ENCODE data around the gene TNFSF12. TPM values are rescaled to one million over a fixed set of nuclear protein-coding genes. Genes with fewer than 3 reads are reported as not detected.

TNFSF12 gene
- polyA plus RNA-seq, 2 of the 4 experiments (the other 2 are of a cell fraction) = 9.9 to 11.9 TPM

- no peak overlapping the region for H3K4me3 ChIP-seq
- TF ChIP-seq HEYL (CRISPR knock-in tag; IDR thresholded peaks at IDR 0.05) = no peak
- TF ChIP-seq, protein P1, sequence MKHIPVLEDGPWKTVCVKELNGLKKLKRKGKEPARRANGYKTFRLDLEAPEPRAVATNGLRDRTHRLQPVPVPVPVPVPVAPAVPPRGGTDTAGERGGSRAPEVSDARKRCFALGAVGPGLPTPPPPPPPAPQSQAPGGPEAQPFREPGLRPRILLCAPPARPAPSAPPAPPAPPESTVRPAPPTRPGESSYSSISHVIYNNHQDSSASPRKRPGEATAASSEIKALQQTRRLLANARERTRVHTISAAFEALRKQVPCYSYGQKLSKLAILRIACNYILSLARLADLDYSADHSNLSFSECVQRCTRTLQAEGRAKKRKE (CRISPR knock-in tag; IDR thresholded peaks at IDR 0.05; ENCODE audit: low read depth) = no peak
- TF ChIP-seq BHLHE40 (IDR thresholded peaks at IDR 0.05; ENCODE audit: low read depth, low read length) = no peak
- no peak for TF ChIP-seq PBX3 (IDR thresholded peaks at IDR 0.05)
- TF ChIP-seq RAD21 (conservative IDR thresholded peaks at IDR 0.05 in 1 of 2, IDR thresholded peaks at IDR 0.05 in 1 of 2) = no peak
- TF ChIP-seq, protein P2, sequence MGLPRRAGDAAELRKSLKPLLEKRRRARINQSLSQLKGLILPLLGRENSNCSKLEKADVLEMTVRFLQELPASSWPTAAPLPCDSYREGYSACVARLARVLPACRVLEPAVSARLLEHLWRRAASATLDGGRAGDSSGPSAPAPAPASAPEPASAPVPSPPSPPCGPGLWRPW (IDR thresholded peaks at IDR 0.05) = no peak
- TF ChIP-seq HOXB5 (CRISPR knock-in tag; IDR thresholded peaks at IDR 0.05) = no peak
- TF ChIP-seq, protein P3, sequence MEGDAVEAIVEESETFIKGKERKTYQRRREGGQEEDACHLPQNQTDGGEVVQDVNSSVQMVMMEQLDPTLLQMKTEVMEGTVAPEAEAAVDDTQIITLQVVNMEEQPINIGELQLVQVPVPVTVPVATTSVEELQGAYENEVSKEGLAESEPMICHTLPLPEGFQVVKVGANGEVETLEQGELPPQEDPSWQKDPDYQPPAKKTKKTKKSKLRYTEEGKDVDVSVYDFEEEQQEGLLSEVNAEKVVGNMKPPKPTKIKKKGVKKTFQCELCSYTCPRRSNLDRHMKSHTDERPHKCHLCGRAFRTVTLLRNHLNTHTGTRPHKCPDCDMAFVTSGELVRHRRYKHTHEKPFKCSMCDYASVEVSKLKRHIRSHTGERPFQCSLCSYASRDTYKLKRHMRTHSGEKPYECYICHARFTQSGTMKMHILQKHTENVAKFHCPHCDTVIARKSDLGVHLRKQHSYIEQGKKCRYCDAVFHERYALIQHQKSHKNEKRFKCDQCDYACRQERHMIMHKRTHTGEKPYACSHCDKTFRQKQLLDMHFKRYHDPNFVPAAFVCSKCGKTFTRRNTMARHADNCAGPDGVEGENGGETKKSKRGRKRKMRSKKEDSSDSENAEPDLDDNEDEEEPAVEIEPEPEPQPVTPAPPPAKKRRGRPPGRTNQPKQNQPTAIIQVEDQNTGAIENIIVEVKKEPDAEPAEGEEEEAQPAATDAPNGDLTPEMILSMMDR (IDR thresholded peaks at IDR 0.05) = no peak
- TF ChIP-seq, protein P4, sequence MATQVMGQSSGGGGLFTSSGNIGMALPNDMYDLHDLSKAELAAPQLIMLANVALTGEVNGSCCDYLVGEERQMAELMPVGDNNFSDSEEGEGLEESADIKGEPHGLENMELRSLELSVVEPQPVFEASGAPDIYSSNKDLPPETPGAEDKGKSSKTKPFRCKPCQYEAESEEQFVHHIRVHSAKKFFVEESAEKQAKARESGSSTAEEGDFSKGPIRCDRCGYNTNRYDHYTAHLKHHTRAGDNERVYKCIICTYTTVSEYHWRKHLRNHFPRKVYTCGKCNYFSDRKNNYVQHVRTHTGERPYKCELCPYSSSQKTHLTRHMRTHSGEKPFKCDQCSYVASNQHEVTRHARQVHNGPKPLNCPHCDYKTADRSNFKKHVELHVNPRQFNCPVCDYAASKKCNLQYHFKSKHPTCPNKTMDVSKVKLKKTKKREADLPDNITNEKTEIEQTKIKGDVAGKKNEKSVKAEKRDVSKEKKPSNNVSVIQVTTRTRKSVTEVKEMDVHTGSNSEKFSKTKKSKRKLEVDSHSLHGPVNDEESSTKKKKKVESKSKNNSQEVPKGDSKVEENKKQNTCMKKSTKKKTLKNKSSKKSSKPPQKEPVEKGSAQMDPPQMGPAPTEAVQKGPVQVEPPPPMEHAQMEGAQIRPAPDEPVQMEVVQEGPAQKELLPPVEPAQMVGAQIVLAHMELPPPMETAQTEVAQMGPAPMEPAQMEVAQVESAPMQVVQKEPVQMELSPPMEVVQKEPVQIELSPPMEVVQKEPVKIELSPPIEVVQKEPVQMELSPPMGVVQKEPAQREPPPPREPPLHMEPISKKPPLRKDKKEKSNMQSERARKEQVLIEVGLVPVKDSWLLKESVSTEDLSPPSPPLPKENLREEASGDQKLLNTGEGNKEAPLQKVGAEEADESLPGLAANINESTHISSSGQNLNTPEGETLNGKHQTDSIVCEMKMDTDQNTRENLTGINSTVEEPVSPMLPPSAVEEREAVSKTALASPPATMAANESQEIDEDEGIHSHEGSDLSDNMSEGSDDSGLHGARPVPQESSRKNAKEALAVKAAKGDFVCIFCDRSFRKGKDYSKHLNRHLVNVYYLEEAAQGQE (IDR thresholded peaks at IDR 0.05) = no peak
- no peak for TF ChIP-seq EHMT2 (IDR thresholded peaks at IDR 0.05; ENCODE audit: low read depth)
- no peak for TF ChIP-seq USF2 (IDR thresholded peaks at IDR 0.05)
- no peak for TF ChIP-seq HOXA7 (CRISPR knock-in tag; IDR thresholded peaks at IDR 0.05)
- H3K4me1 ChIP-seq = no peaks in the 10 kb centered on the region
- H3K27ac ChIP-seq = no peak overlapping the region
- H3K9me3 ChIP-seq = no peaks in the 10 kb centered on the region
- DNase-seq (ENCODE audit: low read depth in 1 of 2, low spot score in 1 of 2) (no peak), FAIRE-seq (no peak), ATAC-seq (no peak; a peak in 1 of 6 replicates)
- H3K4me2 ChIP-seq = no peak overlapping the region
- WGBS (ENCODE audit: missing lambda C conversion rate) = 78% methylated on average over 17 of the region's 17 CpGs
- POLR2A ChIA-PET = interaction anchor here (1.5 kb wide), 1 partner anchor 30 kb away, joined by 13 read pairs; the partner anchor contains the start of gene POLR2A
- CTCF ChIA-PET = interaction anchor here (0.8 to 9.8 kb wide), 38 partner anchors 7 to 233 kb away, joined by 3 to 232 read pairs (median 5); partner anchors contain the start of genes POLR2A, SENP3, SLC2A4 and SPEM1
Measured at GRCh38 chr17:7513850-7514419, 34.9 kb upstream of the TNFSF12 start.

- ChIA-PET POLR2A (interaction anchor here (1.0 to 1.8 kb wide), 2 partner anchors 9 to 45 kb away, joined by 3 to 5 read pairs; no protein-coding TSS in a partner anchor), CTCF (interaction anchor here (0.6 to 9.8 kb wide), 21 partner anchors 8 to 198 kb away, joined by 3 to 232 read pairs (median 15); partner anchors contain the start of genes POLR2A, SENP3, TNFSF12 and TNFSF13)
- FAIRE-seq (no peak), ATAC-seq (no peak), DNase-seq (ENCODE audit: low read depth in 1 of 2, low spot score in 1 of 2) (peak in 1 of 2 experiments; percentile 33)
- WGBS (ENCODE audit: missing lambda C conversion rate) = 92% methylated on average over 13 of the region's 13 CpGs
- no peak overlapping the region for H3K27ac ChIP-seq
- no peak overlapping the region for H3K4me3 ChIP-seq
- no peak overlapping the region for H3K4me2 ChIP-seq
- no peaks in the 10 kb centered on the region for H3K9me3 ChIP-seq
- TF ChIP-seq POLR2AphosphoS2 (conservative IDR thresholded peaks at IDR 0.05; ENCODE audit: low read length) (0 out of 2 replicates have a peak, but pooled peaks have one; percentile 27), HDAC2 (IDR thresholded peaks at IDR 0.05) (no peak)
- no peaks in the 10 kb centered on the region for H3K4me1 ChIP-seq
Measured at GRCh38 chr17:7515911-7516610, 32.8 kb upstream of the TNFSF12 start.

All from A549 (cell line).